ENCODE measurements around the gene NOD1.
"Not testable (repeated sequence)": the region's sequence is repeated elsewhere in the genome, so short reads cannot be mapped to it uniquely, and the experiment has no call there.

NOD1 gene

GRCh38 chr7:30478349-30479201, at the start of gene NOD1:
Gene NOD1 (minus strand): TSS chr7:30478784. CDS start chr7:30456921, 21,863 bp downstream.
- no peak; the same call in 1 of the 2 replicates for TF ChIP-seq CTCF (conservative IDR thresholded peaks at IDR 0.05)
- TF ChIP-seq ZFX (IDR thresholded peaks at IDR 0.05): peak; percentile 48; the same call in 1 of the 2 replicates
- peak within 1 kb of the TSS; percentile 74 for H3K27ac ChIP-seq

- H3K27ac ChIP-seq: not testable (repeated sequence)
These were observed 48.7 kb upstream of the NOD1 start for GRCh38 chr7:30527297-30527696.

- no peak for TF ChIP-seq ZFX (IDR thresholded peaks at IDR 0.05)
- TF ChIP-seq CTCF (conservative IDR thresholded peaks at IDR 0.05): no peak
- H3K27ac ChIP-seq: no peak overlapping the region
These were observed 47.6 kb upstream of the NOD1 start for GRCh38 chr7:30526163-30526562.

GRCh38 chr7:30525429-30525828, 46.8 kb upstream of the NOD1 start:
- TF ChIP-seq CTCF (conservative IDR thresholded peaks at IDR 0.05) (no peak), ZFX (IDR thresholded peaks at IDR 0.05) (no peak)
- H3K27ac ChIP-seq: no peak overlapping the region

- peak overlapping the region; percentile 32; the same call in 1 of the 2 replicates for H3K27ac ChIP-seq
- TF ChIP-seq ZFX (IDR thresholded peaks at IDR 0.05): no peak
- no peak for TF ChIP-seq CTCF (conservative IDR thresholded peaks at IDR 0.05)
These were observed 46.0 kb upstream of the NOD1 start for GRCh38 chr7:30524545-30524944.

- no peak for TF ChIP-seq ZFX (IDR thresholded peaks at IDR 0.05)
- TF ChIP-seq CTCF (conservative IDR thresholded peaks at IDR 0.05): no peak
- H3K27ac ChIP-seq: no peak overlapping the region
These were observed 44.9 kb upstream of the NOD1 start for GRCh38 chr7:30523466-30523865.

GRCh38 chr7:30522159-30522558, 43.6 kb upstream of the NOD1 start:
- no peak overlapping the region for H3K27ac ChIP-seq
- TF ChIP-seq ZFX (IDR thresholded peaks at IDR 0.05) (no peak), CTCF (conservative IDR thresholded peaks at IDR 0.05) (no peak)

- H3K27ac ChIP-seq: no peak overlapping the region
- TF ChIP-seq CTCF (conservative IDR thresholded peaks at IDR 0.05) (no peak), ZFX (IDR thresholded peaks at IDR 0.05) (no peak)
These were observed 42.9 kb upstream of the NOD1 start for GRCh38 chr7:30521532-30521931.
